Measurements from ENCODE around the gene TMEM14A.
A peak's percentile ranks its signal among the peaks of the same experiment; 100 is the strongest.

TMEM14A gene

GRCh38 chr6:52718550-52718949, 47.6 kb downstream of the TMEM14A start:
- DNase-seq, result no peak
- no peaks in the 10 kb centered on the region for H3K36me3 Mint-ChIP-seq (ENCODE audit: low read depth)
- no peak overlapping the region for H3K27ac Mint-ChIP-seq
- peaks cover 4% of the 10 kb centered on the region for H3K4me1 Mint-ChIP-seq
- TF ChIP-seq CTCF (IDR thresholded peaks at IDR 0.05), result no peak
- no peaks in the 10 kb centered on the region for H3K27me3 Mint-ChIP-seq (ENCODE audit: low read depth, poor library complexity)
- H3K9me3 Mint-ChIP-seq, result peaks cover 3% of the 10 kb centered on the region
- no peak overlapping the region for H3K4me3 Mint-ChIP-seq

GRCh38 chr6:52720321-52720720, 49.4 kb downstream of the TMEM14A start:
- TF ChIP-seq CTCF (IDR thresholded peaks at IDR 0.05), result no peak
- H3K36me3 Mint-ChIP-seq (ENCODE audit: low read depth), result no peaks in the 10 kb centered on the region
- peaks cover 3% of the 10 kb centered on the region for H3K9me3 Mint-ChIP-seq
- H3K4me3 Mint-ChIP-seq, result no peak overlapping the region
- DNase-seq, result no peak
- no peaks in the 10 kb centered on the region for H3K27me3 Mint-ChIP-seq (ENCODE audit: low read depth, poor library complexity)
- H3K27ac Mint-ChIP-seq, result no peak overlapping the region
- peaks cover 4% of the 10 kb centered on the region for H3K4me1 Mint-ChIP-seq

- H3K4me1 Mint-ChIP-seq, result peaks cover 12% of the 10 kb centered on the region
- no peak overlapping the region for H3K27ac Mint-ChIP-seq
- no peak overlapping the region for H3K4me3 Mint-ChIP-seq
- DNase-seq, result no peak
- peaks cover 3% of the 10 kb centered on the region for H3K9me3 Mint-ChIP-seq
- no peaks in the 10 kb centered on the region for H3K36me3 Mint-ChIP-seq (ENCODE audit: low read depth)
- peaks cover 4% of the 10 kb centered on the region for H3K27me3 Mint-ChIP-seq (ENCODE audit: low read depth, poor library complexity)
- no peak for TF ChIP-seq CTCF (IDR thresholded peaks at IDR 0.05)
Measured at GRCh38 chr6:52724042-52724405, 53.1 kb downstream of the TMEM14A start.

- no peaks in the 10 kb centered on the region for H3K36me3 Mint-ChIP-seq (ENCODE audit: low read depth)
- H3K4me1 Mint-ChIP-seq, result peaks cover 12% of the 10 kb centered on the region
- no peak overlapping the region for H3K4me3 Mint-ChIP-seq
- H3K9me3 Mint-ChIP-seq, result peaks cover 3% of the 10 kb centered on the region
- peak; percentile 67 for TF ChIP-seq CTCF (IDR thresholded peaks at IDR 0.05)
- H3K27me3 Mint-ChIP-seq (ENCODE audit: low read depth, poor library complexity), result peaks cover 4% of the 10 kb centered on the region
- no peak overlapping the region for H3K27ac Mint-ChIP-seq
- peak; percentile 64 for DNase-seq
Measured at GRCh38 chr6:52724406-52725121, 53.7 kb downstream of the TMEM14A start.

GRCh38 chr6:52725143-52725534, 54.2 kb downstream of the TMEM14A start:
- Mint-ChIP-seq H3K4me3 (no peak overlapping the region), H3K36me3 (ENCODE audit: low read depth) (no peaks in the 10 kb centered on the region), H3K27ac (no peak overlapping the region), H3K4me1 (peaks cover 8% of the 10 kb centered on the region), H3K9me3 (peaks cover 3% of the 10 kb centered on the region), H3K27me3 (ENCODE audit: low read depth, poor library complexity) (peaks cover 4% of the 10 kb centered on the region)
- DNase-seq, result no peak
- TF ChIP-seq CTCF (IDR thresholded peaks at IDR 0.05), result no peak

GRCh38 chr6:52725535-52726192, 54.8 kb downstream of the TMEM14A start:
- H3K9me3 Mint-ChIP-seq, result peaks cover 3% of the 10 kb centered on the region
- H3K36me3 Mint-ChIP-seq (ENCODE audit: low read depth), result no peaks in the 10 kb centered on the region
- TF ChIP-seq CTCF (IDR thresholded peaks at IDR 0.05), result no peak
- H3K4me3 Mint-ChIP-seq, result no peak overlapping the region
- H3K27me3 Mint-ChIP-seq (ENCODE audit: low read depth, poor library complexity), result peaks cover 4% of the 10 kb centered on the region
- peaks cover 8% of the 10 kb centered on the region for H3K4me1 Mint-ChIP-seq
- H3K27ac Mint-ChIP-seq, result no peak overlapping the region
- no peak for DNase-seq

All from nephron progenitor cell (in vitro differentiated cells).